ENCODE results near the gene KIN. TPM values are rescaled to one million over a fixed set of nuclear protein-coding genes. Genes with fewer than 3 reads are reported as not detected.
A peak's percentile ranks its signal among the peaks of the same experiment; 100 is the strongest.

The KIN gene
- total RNA-seq, 2 donors from 2014 or later = 10.9 to 11.6 TPM

GRCh38 chr10:7829289-7829834 lies 41.6 kb upstream of the KIN start:
- TF ChIP-seq CTCF (IDR thresholded peaks at IDR 0.05) = no peak
- intact Hi-C loops (cut with DNase I) = no loop called here

GRCh38 chr10:7826971-7827370 lies 39.2 kb upstream of the KIN start:
- no peak for DNase-seq
- Histone ChIP-seq H3K4me3 (no peak overlapping the region), H3K9me3 (no peaks in the 10 kb centered on the region), H3K27me3 (no peaks in the 10 kb centered on the region), H3K36me3 (no peaks in the 10 kb centered on the region), H3K4me1 (no peaks in the 10 kb centered on the region), H3K9ac (ENCODE audit: low read depth in 2 of 2, low read length in 2 of 2) (no peak overlapping the region), H3K27ac (no peak overlapping the region)
- TF ChIP-seq CTCF (IDR thresholded peaks at IDR 0.05) = no peak
- intact Hi-C loops (cut with DNase I) = no loop called here

More at GRCh38 chr10:7829289-7829834, 41.6 kb upstream of the KIN start:
- Histone ChIP-seq H3K9ac (ENCODE audit: low read depth in 2 of 2, low read length in 2 of 2) (no peak overlapping the region), H3K4me1 (no peaks in the 10 kb centered on the region), H3K27ac (no peak overlapping the region), H3K4me3 (no peak overlapping the region), H3K36me3 (no peaks in the 10 kb centered on the region), H3K9me3 (no peaks in the 10 kb centered on the region), H3K27me3 (no peaks in the 10 kb centered on the region)
- DNase-seq = no peak

GRCh38 chr10:7824251-7824650 lies 36.5 kb upstream of the KIN start:
- intact Hi-C loops (cut with DNase I) = no loop called here
- Histone ChIP-seq H3K9ac (ENCODE audit: low read depth in 2 of 2, low read length in 2 of 2) (no peak overlapping the region), H3K27me3 (no peaks in the 10 kb centered on the region), H3K4me3 (no peak overlapping the region), H3K27ac (no peak overlapping the region), H3K9me3 (no peaks in the 10 kb centered on the region), H3K4me1 (no peaks in the 10 kb centered on the region), H3K36me3 (no peaks in the 10 kb centered on the region)
- no peak for TF ChIP-seq CTCF (IDR thresholded peaks at IDR 0.05)
- no peak for DNase-seq

- no peak overlapping the region for H3K27ac ChIP-seq
- H3K9ac ChIP-seq (ENCODE audit: low read depth in 2 of 2, low read length in 2 of 2) = peak overlapping the region; percentile 85 to 93
- DNase-seq = peak; percentile 70
- TF ChIP-seq CTCF (IDR thresholded peaks at IDR 0.05) = no peak
- H3K9me3 ChIP-seq = no peaks in the 10 kb centered on the region
- no peaks in the 10 kb centered on the region for H3K4me1 ChIP-seq
- no peaks in the 10 kb centered on the region for H3K27me3 ChIP-seq
- peak overlapping the region; percentile 80 for H3K4me3 ChIP-seq
- H3K36me3 ChIP-seq = no peaks in the 10 kb centered on the region
- intact Hi-C loops (cut with DNase I) = loop anchor here (10.0 kb wide), 1 partner anchor 54 kb away; no protein-coding TSS in a partner anchor
Observed at GRCh38 chr10:7819121-7819460, 31.3 kb upstream of the KIN start.

GRCh38 chr10:7818295-7819120 lies 30.7 kb upstream of the KIN start, which contains the start of gene TAF3:
TSS of gene TAF3 (plus strand) at chr10:7818505. CDS start at chr10:7818710, 205 bp downstream.
- Histone ChIP-seq H3K4me1 (no peaks in the 10 kb centered on the region), H3K27ac (no peak within 1 kb of the TSS), H3K9ac (ENCODE audit: low read depth in 2 of 2, low read length in 2 of 2) (peak within 1 kb of the TSS; percentile 85 to 93), H3K4me3 (peak within 1 kb of the TSS; percentile 80), H3K36me3 (no peaks in the 10 kb centered on the region), H3K27me3 (no peaks in the 10 kb centered on the region), H3K9me3 (no peaks in the 10 kb centered on the region)
- DNase-seq = peak; percentile 94
- intact Hi-C loops (cut with DNase I) = loop anchor here (10.0 kb wide), 1 partner anchor 54 kb away; no protein-coding TSS in a partner anchor
- no peak for TF ChIP-seq CTCF (IDR thresholded peaks at IDR 0.05)
